GM19467 (cell line): ENCODE results near the gene SLMAP.

Experiments used
- ATAC-seq: cut with Tn5 transposase; IDR thresholded peaks from one replicate; pipeline ENCODE4 v1.9.1; 2021; ENCODE audit warnings: mild to moderate bottlenecking, moderate library complexity; ENCODE audit not compliant: unreplicated experiment

SLMAP gene

GRCh38 chr3:57889807-57890206, 133.7 kb downstream of the SLMAP start:
- no peak for ATAC-seq

DNA sequence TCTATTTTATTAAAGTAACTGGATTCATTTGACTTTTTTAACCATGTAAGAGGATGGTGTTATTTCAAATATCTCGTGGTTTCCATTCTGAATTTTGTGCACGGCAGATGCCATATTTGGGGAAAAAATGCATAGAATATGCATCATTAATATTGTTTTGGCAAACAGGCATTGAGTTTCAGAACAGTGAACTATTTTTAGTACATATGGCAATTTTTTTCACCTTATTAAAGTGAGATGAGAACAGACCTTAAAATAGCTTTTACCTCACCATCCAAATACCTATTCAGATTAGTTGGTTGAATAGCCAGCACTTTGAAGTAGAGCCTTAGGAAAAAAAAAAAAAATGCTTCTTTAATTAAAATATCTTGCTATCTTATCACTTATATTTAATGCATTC, 134.8 kb downstream of the SLMAP start:
- no peak for ATAC-seq

DNA sequence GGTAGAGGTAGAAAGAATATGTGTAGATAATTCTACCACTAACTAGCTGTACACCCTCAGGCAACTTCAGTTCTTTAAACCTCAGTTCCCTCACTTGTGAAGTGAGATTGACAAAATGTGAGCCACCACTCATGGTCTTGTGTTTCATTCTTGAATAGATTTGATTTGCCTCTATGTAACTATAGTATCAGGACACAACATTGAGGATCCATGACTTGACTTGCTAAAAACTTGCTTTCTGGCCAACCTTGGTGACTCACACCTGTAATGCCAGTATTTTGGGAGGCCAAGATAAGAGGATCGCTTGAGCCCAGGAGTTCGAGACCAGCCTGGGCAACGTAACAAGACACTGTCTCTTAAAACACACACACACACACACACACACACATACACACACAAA, 136.3 kb downstream of the SLMAP start:
- ATAC-seq = no peak

DNA sequence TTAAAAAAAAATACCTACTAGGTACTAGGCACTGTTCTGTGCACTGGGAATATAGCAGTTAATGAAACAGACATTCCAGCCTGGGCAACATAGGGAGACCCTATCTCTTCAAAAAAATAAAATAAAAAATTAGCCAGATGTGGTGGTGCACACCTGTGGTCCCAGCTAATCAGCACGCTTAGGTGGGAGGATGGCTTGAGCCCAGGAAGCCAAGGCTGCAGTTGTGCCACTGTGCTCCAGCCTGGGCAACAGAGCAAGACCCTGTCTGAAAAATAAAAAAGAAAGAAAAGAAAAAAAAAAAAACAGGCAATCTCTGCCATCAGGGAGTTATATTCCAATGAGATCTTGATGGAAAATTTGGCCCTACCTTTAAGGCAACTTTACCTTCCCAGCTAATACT, 137.0 kb downstream of the SLMAP start:
- ATAC-seq = no peak

GRCh38 chr3:57893668-57894067, 137.6 kb downstream of the SLMAP start:
- ATAC-seq = no peak

- ATAC-seq = no peak
These were observed 139.9 kb downstream of the SLMAP start for GRCh38 chr3:57896031-57896430.

- no peak for ATAC-seq
These were observed 140.6 kb downstream of the SLMAP start for GRCh38 chr3:57896691-57897090.

- no peak for ATAC-seq
These were observed 144.7 kb downstream of the SLMAP start for GRCh38 chr3:57900786-57901185.

DNA sequence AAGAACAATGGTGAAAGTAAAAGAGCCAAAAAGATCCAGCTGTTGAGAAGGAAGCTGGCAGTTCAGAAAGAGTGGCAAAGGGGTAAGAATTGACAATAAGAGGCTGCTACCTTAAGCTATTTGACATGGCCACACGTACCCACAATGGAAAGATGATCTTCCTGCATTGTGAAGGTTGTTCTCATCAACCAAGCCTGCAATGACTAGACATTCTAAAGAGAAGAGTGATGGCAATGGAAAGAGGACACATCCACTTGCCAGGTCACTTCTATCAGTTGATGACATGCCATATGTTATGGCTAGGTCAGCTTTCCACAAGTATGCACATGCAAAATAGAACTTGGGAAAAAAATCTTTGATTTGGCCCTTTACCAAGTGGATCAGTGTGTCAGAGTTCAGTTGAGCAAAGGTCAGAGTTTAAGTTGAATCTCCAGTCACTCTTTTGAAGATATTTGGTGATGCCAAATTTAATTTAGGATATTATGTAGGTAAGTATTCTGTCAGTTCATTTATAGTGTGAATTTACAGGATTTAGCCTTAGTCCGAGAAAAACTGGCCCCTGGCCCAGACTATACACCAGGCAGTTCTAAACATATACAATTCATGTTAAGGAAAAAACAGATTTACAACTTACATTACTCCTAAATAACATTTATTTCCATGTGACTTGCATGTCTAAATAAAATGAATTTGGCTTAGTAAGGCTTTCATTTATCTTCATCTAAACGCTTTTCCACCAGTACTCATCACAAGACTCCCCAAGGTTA, 147.2 kb downstream of the SLMAP start:
- ATAC-seq = no peak

DNA sequence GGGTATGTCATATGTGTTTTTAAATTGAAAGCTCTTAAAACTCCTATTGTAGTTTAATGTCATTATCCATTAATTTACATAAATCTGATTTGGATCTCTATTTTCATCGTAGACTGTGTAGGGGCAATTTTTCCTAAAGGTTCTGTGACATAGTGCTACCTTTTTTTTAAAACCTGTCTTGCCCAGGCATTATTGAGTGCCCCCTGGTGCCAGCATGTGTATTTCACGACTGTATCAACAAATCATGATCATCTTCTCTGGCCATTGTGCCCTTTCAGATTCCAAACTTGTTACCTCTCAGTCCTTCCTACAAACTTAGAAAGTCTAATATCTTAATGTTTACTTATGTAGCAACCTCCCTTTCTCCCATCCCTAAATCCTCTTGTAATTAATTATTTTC, 154.9 kb downstream of the SLMAP start:
- no peak for ATAC-seq

DNA sequence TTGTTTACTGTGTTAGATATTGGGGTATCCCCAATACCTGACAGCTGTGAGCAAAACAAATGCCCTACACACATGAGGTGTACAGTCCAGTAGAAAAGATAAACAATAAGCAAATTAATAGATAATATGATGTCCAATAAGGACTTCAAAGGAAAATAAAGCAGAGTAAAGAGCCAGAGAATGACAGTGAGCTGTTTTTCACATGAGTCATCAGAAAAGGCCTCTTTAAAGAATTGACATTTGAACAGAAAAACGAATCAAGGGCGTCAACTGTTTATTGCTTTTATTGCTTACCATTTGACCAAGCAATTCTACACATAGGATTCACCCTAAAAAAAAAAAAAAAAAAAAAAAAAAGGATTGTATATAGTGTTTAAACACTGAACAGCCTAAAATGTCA, 155.5 kb downstream of the SLMAP start:
- ATAC-seq = no peak

- ATAC-seq = no peak
These were observed 161.5 kb downstream of the SLMAP start for GRCh38 chr3:57917601-57918000.

DNA sequence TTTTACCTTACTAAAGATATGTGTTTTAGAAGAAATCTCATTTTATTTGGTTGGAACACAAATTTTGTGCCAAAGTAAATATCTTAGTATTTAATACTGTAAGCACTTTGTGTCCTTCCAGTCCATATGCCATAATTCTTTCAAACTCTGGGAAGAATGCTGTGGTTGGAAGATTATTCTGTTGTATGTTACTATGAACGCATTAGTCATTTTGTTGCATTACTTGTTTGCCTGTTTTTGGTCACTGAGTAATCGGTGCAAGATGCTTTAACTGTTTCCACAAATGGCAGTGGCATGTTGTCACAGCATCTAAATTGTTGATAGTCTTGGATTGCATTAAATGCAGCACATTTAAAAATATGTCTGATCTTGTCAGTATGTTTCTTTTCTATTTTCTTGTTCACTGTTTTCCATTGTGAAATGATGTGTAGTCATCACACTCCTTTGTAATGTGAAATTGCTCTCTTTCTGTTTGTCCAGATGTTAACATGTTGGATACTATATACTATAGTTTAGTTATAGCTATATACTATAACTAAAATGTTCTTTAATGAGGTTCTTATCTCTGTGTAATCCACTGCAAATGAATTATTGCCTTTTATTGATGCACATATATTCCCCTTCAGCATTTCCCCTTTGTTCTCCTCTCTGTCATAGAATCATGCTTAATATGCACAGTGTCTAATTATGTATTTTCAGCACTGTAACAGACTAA, 162.2 kb downstream of the SLMAP start:
- no peak for ATAC-seq

DNA sequence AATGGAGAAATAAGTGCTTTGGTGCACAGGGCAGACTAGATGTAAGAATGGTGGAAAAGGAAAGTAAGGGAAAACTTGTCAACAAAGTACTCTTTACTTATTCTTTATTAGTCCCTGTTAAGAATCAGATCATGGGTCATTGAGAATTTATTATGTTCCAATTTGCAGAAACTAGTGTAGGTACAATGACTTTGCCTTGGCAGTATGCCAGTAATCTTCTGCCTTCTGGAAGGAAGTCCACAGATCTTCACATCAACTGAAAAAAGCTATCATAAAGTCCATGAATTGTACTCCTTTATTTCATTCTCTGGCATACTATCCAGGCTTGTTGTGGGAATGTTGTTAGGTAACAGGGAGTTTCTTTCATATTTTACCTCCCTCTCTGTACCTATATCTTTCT, 163.9 kb downstream of the SLMAP start:
- ATAC-seq = no peak

GRCh38 chr3:57923101-57923500, 167.0 kb downstream of the SLMAP start:
- ATAC-seq = no peak

DNA sequence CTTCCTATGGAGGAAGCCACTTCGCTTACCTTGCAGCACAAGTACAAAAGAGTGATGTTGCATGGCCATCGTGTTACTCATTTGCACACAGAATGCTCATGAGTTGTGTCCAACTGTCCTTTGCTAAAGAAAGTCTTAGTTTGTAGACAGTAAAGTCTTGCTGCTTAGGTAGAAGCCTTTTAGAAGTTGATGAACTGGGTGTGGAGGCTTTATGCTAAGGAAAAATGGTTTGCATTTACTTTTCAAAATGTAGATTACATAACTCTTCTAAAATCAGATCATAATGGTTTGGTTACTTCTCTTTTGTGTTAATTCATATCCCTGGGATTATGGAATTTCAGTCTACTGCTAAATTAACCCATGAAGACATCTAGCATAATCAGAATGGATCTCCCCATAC, 167.6 kb downstream of the SLMAP start:
- ATAC-seq = no peak

DNA sequence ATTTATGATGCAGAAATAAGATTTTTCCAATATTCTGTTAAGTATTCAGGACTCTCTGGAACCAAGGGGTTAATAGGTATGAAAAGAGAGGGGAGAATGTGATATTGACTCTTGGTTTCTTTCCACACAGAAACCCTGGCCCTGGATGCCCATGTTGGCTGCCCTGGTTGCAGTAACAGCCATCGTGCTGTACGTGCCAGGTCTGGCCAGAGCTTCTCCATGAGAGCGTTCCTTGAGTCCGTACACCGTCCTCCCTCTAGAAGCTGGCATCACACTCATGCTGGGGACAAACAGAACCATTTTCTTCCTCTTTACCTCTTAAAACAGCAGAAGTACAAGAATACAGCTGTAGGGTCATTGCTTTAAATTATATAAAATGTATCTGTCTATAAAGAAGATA, 171.1 kb downstream of the SLMAP start:
- no peak for ATAC-seq

- ATAC-seq = no peak
These were observed 171.8 kb downstream of the SLMAP start for GRCh38 chr3:57927916-57928315.

DNA sequence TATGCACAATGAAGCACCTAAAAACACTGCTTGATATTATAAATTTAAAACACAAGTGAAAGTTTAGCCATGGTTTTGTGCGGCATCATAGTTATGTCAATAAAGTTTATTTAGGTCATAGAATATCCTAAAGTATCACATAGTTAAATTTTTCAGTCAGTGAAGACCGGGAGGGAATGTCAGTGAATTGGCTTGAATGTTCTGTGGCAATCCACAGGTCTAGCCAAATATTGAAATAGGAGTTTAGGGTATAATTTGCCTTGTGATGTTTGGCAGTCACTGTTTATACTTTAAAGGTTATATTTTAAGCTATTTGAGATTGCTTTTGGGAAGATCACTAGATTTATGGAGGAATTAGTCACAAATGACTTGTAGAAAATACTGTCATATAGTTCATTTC, 172.4 kb downstream of the SLMAP start:
- no peak for ATAC-seq

- no peak for ATAC-seq
These were observed 173.9 kb downstream of the SLMAP start for GRCh38 chr3:57929988-57930387.

DNA sequence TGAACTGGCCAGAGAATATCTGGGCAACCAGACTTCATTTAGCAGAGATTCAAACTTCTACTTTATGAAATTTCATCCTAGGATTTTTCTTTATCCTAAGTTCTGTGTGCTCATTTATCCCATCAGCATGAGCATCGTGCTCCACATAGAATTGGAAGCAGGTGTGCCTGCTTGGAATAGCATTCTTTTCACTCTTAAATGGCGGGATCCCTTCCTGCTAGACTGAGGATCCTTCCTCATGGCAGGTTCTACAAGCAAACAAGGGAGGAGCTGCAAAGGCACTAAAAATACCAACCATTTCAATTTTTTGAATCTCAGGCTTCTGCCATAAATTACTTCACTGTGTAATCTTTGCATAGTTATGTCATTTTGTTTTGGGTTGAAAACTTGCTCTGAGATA, 177.5 kb downstream of the SLMAP start:
- ATAC-seq = no peak

DNA sequence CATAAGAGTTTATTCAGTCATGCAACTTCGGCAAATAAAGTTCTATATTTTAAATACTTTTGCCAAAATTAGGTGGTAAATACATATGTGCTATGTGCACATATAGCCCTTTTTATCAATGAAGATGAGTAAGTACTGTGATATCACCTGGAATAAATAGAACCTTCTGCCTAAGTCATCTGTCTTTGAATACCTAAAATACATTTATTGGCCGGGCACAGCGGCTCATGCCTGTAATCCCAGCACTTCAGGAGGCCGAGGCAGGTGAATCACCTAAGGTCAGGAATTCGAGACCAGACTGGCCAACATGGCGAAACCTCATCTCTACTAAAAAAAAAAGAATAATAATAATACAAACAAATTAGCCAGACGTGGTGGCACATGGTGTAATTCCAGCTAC, 178.3 kb downstream of the SLMAP start:
- no peak for ATAC-seq

- ATAC-seq = no peak
These were observed 179.4 kb downstream of the SLMAP start for GRCh38 chr3:57935539-57935938.
